ENCODE data around the gene GLI3. TPM values are rescaled to one million over a fixed set of nuclear protein-coding genes. Genes with fewer than 3 reads are reported as not detected.

Gene GLI3
- total RNA-seq, 1 donor from 2014 or later = 15.0 TPM

DNA sequence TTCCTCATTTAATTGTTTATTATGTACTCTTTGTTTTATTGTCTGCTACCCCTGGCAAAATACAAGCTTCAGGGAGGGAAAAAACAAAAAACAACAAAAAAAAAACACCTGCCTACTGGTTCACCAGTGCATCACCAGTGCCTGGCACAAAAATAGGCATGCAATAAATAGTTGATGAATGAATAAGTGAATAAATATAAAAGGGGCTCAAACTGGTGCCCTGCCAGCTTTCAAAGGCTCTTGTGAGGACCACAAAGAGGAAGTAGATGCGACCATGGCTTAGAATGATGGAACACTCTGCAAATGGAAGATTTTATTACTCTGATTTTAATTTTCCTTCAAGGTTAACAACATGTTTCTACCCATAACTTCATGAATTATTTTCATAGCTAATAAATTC, 321.1 kb downstream of the GLI3 start:
- ATAC-seq = no peak

DNA sequence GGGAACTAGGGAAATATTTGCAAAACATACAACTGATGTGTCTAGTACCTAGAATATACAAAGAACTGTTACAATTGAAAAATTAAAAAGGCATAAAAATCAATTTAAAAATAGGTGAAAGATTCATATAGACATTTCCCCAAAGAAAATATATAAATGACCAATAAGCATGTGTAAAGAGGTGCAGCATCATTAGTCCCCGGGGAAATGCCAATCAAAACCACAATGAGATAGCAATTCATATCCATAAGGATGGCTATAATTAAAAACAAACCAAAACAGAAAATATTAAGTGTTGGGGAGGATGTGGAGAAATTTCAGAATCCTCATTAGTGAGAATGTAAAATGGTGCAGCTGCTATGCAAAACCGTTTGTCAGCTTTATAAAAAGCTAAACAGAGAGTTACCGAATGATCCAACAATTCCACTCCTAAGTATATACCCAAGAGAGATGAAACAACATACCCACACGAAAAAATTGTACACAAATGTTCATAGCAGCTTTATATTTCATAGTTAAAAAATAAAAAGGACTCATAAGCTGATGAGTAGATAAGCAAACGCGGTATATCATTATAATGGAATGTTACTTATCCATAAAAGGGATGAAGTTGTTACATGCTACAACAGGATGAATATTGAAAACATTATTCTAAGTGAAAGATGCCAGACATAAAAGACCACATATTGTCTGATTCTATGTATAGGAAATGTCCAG, 324.0 kb downstream of the GLI3 start:
- ATAC-seq = no peak

DNA sequence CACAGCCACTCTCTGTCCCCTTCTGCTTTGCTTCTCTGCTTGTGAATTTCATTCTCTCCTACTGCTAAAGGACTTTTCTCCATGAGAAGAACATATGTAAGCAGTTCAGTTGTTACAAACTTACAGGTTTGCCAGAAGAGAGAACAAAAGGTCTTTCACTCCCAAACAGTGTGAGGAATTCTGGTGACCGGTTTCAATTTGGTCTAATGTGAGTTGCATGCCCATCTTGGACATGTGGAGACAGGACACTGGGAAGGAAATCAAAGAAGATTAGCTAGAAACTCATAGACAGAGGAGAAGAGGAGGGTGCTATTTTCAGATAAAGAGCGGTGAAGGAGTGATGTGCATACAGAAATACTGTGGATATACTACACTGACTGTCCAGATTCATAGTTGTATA, 324.6 kb downstream of the GLI3 start:
- ATAC-seq = no peak

DNA sequence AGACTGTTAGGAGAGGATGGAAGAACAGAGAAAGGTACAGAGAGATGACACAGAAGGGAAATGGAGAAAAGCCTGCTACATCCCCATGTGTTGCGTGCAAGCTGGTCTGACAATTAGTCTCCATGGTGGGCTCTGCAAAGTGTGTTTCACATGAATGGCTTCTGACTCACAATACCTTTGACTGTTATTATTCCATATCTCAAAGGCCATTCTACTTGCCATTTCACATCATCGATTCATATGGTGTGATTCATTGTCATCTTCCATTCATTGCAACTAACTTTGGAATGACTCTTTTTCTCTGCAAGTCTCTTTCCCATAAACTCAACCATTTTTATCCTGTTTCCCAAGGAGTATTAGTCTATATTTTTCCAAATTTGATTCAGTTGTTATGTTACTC, 325.2 kb downstream of the GLI3 start:
- ATAC-seq = no peak

All from esophagus mucosa (tissue), 1 donor.